ENCODE results near the gene TBX4. TPM values are rescaled to one million over a fixed set of nuclear protein-coding genes. Genes with fewer than 3 reads are reported as not detected.
A peak's percentile ranks its signal among the peaks of the same experiment; 100 is the strongest.

The TBX4 gene
- total and polyA plus RNA-seq, 2 of the 13 experiments (the other 11 are each of a cell fraction or from before 2014, with no cell fraction given) = 0.11 to 1.1 TPM

GRCh38 chr17:61408151-61409041, 43.8 kb upstream of the TBX4 start (continued):
- no peak for TF ChIP-seq SRSF9 (IDR thresholded peaks at IDR 0.05; ENCODE audit: borderline replicate concordance, insufficient read depth, low read depth, low read length, poor library complexity, severe bottlenecking)
- TF ChIP-seq ZNF768 (CRISPR knock-in tag; IDR thresholded peaks at IDR 0.05) = peak; percentile 14; the same call in 1 of the 2 replicates

- intact Hi-C loops (cut with micrococcal nuclease; ENCODE audit: unreplicated experiment) (loop anchor here (1.0 to 5.0 kb wide), 4 partner anchors 345 to 439 kb away; no protein-coding TSS in a partner anchor), in situ Hi-C loops (cut with HindIII; ENCODE audit: extremely low pct_ligation_motif_present, low pct_unique_long_range_greater_than_20kb) (loop anchor here (5.0 to 10.0 kb wide), 2 partner anchors 173 to 425 kb away; no protein-coding TSS in a partner anchor)
- H2AFZ ChIP-seq (ENCODE audit: low read length) = no peak overlapping the region
- H3K9ac ChIP-seq (ENCODE audit: insufficient read depth, low read depth, low read length) = peak overlapping the region; percentile 63
- ChIA-PET POLR2A (interaction anchor here (3.7 kb wide), 1 partner anchor 10 kb away, joined by 19 read pairs; the partner anchor contains the start of gene TBX2), CTCF (ENCODE audit: low intra/inter-chr PET ratio, low total read pairs) (interaction anchor here (0.6 to 1.8 kb wide), 7 partner anchors 53 to 438 kb away, joined by 3 to 13 read pairs (median 3); no protein-coding TSS in a partner anchor)
- peak; percentile 58 for ATAC-seq
- H3K27ac ChIP-seq (ENCODE audit: extremely low read length, insufficient read depth, low read length) = no peak overlapping the region
- H3K9me3 ChIP-seq (ENCODE audit: low read length) = no peaks in the 10 kb centered on the region
- peak overlapping the region; percentile 65 to 77 (median 66) for H3K4me3 ChIP-seq (replicated peaks in 1 of 3; ENCODE audit: insufficient read depth in 1 of 3, low read depth in 2 of 3, low read length in 3 of 3)
- H3K27me3 ChIP-seq (ENCODE audit: control insufficient read depth in 1 of 2, insufficient read depth in 2 of 2, low read length in 2 of 2) = no peaks in the 10 kb centered on the region
- H3K4me2 ChIP-seq (ENCODE audit: low read depth, low read length) = peak overlapping the region; percentile 92
- H3K4me1 ChIP-seq (ENCODE audit: insufficient read depth, low read length) = peaks cover 48% of the 10 kb centered on the region
- H3K79me2 ChIP-seq (ENCODE audit: insufficient read depth, low read length) = no peaks in the 10 kb centered on the region
- no TSS peak for BruUV-seq (replicated peaks)
- 15% methylated on average over 37 of the region's 73 CpGs for WGBS (ENCODE audit: low lambda C conversion rate)
- DNase-seq (ENCODE audit: low spot score) = no peak
- FAIRE-seq = no peak
- no peaks in the 10 kb centered on the region for H4K20me1 ChIP-seq (ENCODE audit: insufficient read depth, low read length)
- H3K36me3 ChIP-seq (replicated peaks in 1 of 2; ENCODE audit: control insufficient read depth in 1 of 2, insufficient read depth in 2 of 2, low read length in 2 of 2) = peaks cover 0 to 3% of the 10 kb centered on the region in 2 experiments; a peak in 2 of 5 replicates
- TF ChIP-seq SKIL (CRISPR knock-in tag; IDR thresholded peaks at IDR 0.05; ENCODE audit: borderline replicate concordance) = no peak
- TF ChIP-seq ATF5 (CRISPR knock-in tag; IDR thresholded peaks at IDR 0.05; ENCODE audit: low read depth) = no peak
- TF ChIP-seq FOXA1 (IDR thresholded peaks at IDR 0.05) = no peak
- TF ChIP-seq FOXA1 (CRISPR knock-in tag; IDR thresholded peaks at IDR 0.05) = no peak
- no peak for TF ChIP-seq RXRA (CRISPR knock-in tag; IDR thresholded peaks at IDR 0.05)
- peak; percentile 82 for TF ChIP-seq RBM39 (IDR thresholded peaks at IDR 0.05; ENCODE audit: low read depth, low read length, poor library complexity, severe bottlenecking)
- TF ChIP-seq MIXL1 (CRISPR knock-in tag; IDR thresholded peaks at IDR 0.05) = no peak
- TF ChIP-seq HNRNPH1 (optimal IDR thresholded peaks at IDR 0.05; ENCODE audit: low read depth, low read length) = no peak
- TF ChIP-seq ZNF607 (CRISPR knock-in tag; IDR thresholded peaks at IDR 0.05; ENCODE audit: borderline replicate concordance) = no peak
- TF ChIP-seq MTERF4 (CRISPR knock-in tag; IDR thresholded peaks at IDR 0.05) = no peak
- TF ChIP-seq PLSCR1 (CRISPR knock-in tag; IDR thresholded peaks at IDR 0.05; ENCODE audit: borderline replicate concordance) = no peak
- TF ChIP-seq RAD21 (CRISPR knock-in tag; IDR thresholded peaks at IDR 0.05) = peak; percentile 96
- TF ChIP-seq ZC3H4 (CRISPR knock-in tag; IDR thresholded peaks at IDR 0.05; ENCODE audit: borderline replicate concordance) = no peak
Measured at GRCh38 chr17:61409301-61410112, 42.7 kb upstream of the TBX4 start.

Measured in HepG2 (cell line).